Measurements from ENCODE around the gene MGP. TPM values are rescaled to one million over a fixed set of nuclear protein-coding genes. Genes with fewer than 3 reads are reported as not detected.

The MGP gene
- total RNA-seq, 4 donors from 2014 or later, result 604 to 929 (median 711) TPM

- H3K4me1 ChIP-seq, result peaks cover 4 to 23% (median 8%) of the 10 kb centered on the region in 4 donors
- peak overlapping the region in 2 of 4 donors; percentile 47 to 55 for H3K27ac ChIP-seq (replicated peaks in 1 of 4)
- H3K4me3 ChIP-seq, result no peak overlapping the region
- no peaks in the 10 kb centered on the region for H3K9me3 ChIP-seq
- H3K27me3 ChIP-seq, result no peaks in the 10 kb centered on the region
- WGBS, result 70% methylated on average over 2 of the region's 4 CpGs
- H3K36me3 ChIP-seq, result no peaks in the 10 kb centered on the region
- intact Hi-C loops (cut with DNase I), result no loop called here
- no peak for TF ChIP-seq CTCF (IDR thresholded peaks at IDR 0.05)
- DNase-seq (ENCODE audit: extremely low spot score), result no peak
Observed at GRCh38 chr12:14913381-14913781, 27.7 kb upstream of the MGP start.

GRCh38 chr12:14911131-14911530 is 25.5 kb upstream of the MGP start:
- H3K9me3 ChIP-seq, result no peaks in the 10 kb centered on the region
- TF ChIP-seq POLR2A (IDR thresholded peaks at IDR 0.05; ENCODE audit: low read depth) (no peak), EP300 (IDR thresholded peaks at IDR 0.05) (no peak), CTCF (IDR thresholded peaks at IDR 0.05) (no peak), POLR2AphosphoS5 (IDR thresholded peaks at IDR 0.05) (no peak)
- no peaks in the 10 kb centered on the region for H3K27me3 ChIP-seq
- DNase-seq (ENCODE audit: extremely low spot score), result no peak
- H3K4me3 ChIP-seq, result no peak overlapping the region
- H3K4me1 ChIP-seq, result peaks cover 4 to 24% (median 12%) of the 10 kb centered on the region in 4 donors
- WGBS, result 73% methylated on average over 2 of the region's 2 CpGs
- no peaks in the 10 kb centered on the region for H3K36me3 ChIP-seq
- intact Hi-C loops (cut with DNase I), result no loop called here
- no peak overlapping the region for H3K27ac ChIP-seq (replicated peaks in 1 of 4)

- Histone ChIP-seq H3K27ac (replicated peaks in 1 of 4) (no peak overlapping the region), H3K4me3 (no peak overlapping the region), H3K9me3 (no peaks in the 10 kb centered on the region), H3K36me3 (no peaks in the 10 kb centered on the region), H3K27me3 (no peaks in the 10 kb centered on the region), H3K4me1 (peaks cover 12 to 33% (median 20%) of the 10 kb centered on the region in 4 donors)
- no peak for TF ChIP-seq CTCF (IDR thresholded peaks at IDR 0.05)
- TF ChIP-seq EP300 (IDR thresholded peaks at IDR 0.05), result no peak
- TF ChIP-seq POLR2AphosphoS5 (IDR thresholded peaks at IDR 0.05), result no peak
- TF ChIP-seq POLR2A (IDR thresholded peaks at IDR 0.05; ENCODE audit: low read depth), result no peak
- DNase-seq (ENCODE audit: extremely low spot score), result no peak
- intact Hi-C loops (cut with DNase I), result no loop called here
- 77% methylated on average over 5 of the region's 5 CpGs for WGBS
Observed at GRCh38 chr12:14910090-14910915, 24.6 kb upstream of the MGP start.

GRCh38 chr12:14907953-14908352 is 22.3 kb upstream of the MGP start:
- no peak for TF ChIP-seq CTCF (IDR thresholded peaks at IDR 0.05)
- TF ChIP-seq POLR2AphosphoS5 (IDR thresholded peaks at IDR 0.05), result no peak
- no peak for TF ChIP-seq EP300 (IDR thresholded peaks at IDR 0.05)
- no peak for TF ChIP-seq POLR2A (IDR thresholded peaks at IDR 0.05; ENCODE audit: low read depth)
- DNase-seq (ENCODE audit: extremely low spot score), result no peak
- Histone ChIP-seq H3K27ac (replicated peaks in 1 of 4) (no peak overlapping the region), H3K36me3 (no peaks in the 10 kb centered on the region), H3K4me3 (no peak overlapping the region), H3K27me3 (no peaks in the 10 kb centered on the region), H3K4me1 (peaks cover 20 to 46% (median 40%) of the 10 kb centered on the region in 4 donors), H3K9me3 (no peaks in the 10 kb centered on the region)
- 89% methylated on average over 1 of the region's 1 CpG for WGBS
- intact Hi-C loops (cut with DNase I), result no loop called here

Measured in esophagus muscularis mucosa (tissue), 4 donors.